Iris pigment epithelial cell (primary cell): ENCODE measurements around the gene SLCO4A1.

Experiments
- DNase-seq: peaks from one replicate; pipeline ENCODE4 v3.0.0-alpha.2; 2011; ENCODE audit warnings: low read depth

The SLCO4A1 gene

GRCh38 chr20:62638679-62639406 is 3.5 kb upstream of the SLCO4A1 start:
- no peak for DNase-seq

- no peak for DNase-seq
Observed at GRCh38 chr20:62639765-62640164, 2.5 kb upstream of the SLCO4A1 start.

- no peak for DNase-seq
Observed at GRCh38 chr20:62640870-62641269, 1.4 kb upstream of the SLCO4A1 start.

- no peak for DNase-seq
Observed at GRCh38 chr20:62641321-62642050, 817 bp upstream of the SLCO4A1 start.

GRCh38 chr20:62642666-62643520 is 590 bp downstream of the SLCO4A1 start:
- peak; percentile 54 for DNase-seq

GRCh38 chr20:62643521-62644043 is 1.3 kb downstream of the SLCO4A1 start:
- no peak for DNase-seq

GRCh38 chr20:62644044-62644795 is 1.9 kb downstream of the SLCO4A1 start:
- DNase-seq, result no peak

- no peak for DNase-seq
Observed at GRCh38 chr20:62644802-62645496, 2.6 kb downstream of the SLCO4A1 start.

GRCh38 chr20:62645613-62646012 is 3.3 kb downstream of the SLCO4A1 start:
- DNase-seq, result no peak

GRCh38 chr20:62646851-62647520 is 4.7 kb downstream of the SLCO4A1 start:
- DNase-seq, result no peak

GRCh38 chr20:62647521-62648317 is 5.4 kb downstream of the SLCO4A1 start:
- DNase-seq, result no peak

- DNase-seq, result no peak
Observed at GRCh38 chr20:62648318-62648995, 6.2 kb downstream of the SLCO4A1 start.

- DNase-seq, result no peak
Observed at GRCh38 chr20:62649140-62649539, 6.8 kb downstream of the SLCO4A1 start.

GRCh38 chr20:62650551-62651284 is 8.4 kb downstream of the SLCO4A1 start:
- DNase-seq, result no peak

- DNase-seq, result no peak
Observed at GRCh38 chr20:62651285-62652021, 9.2 kb downstream of the SLCO4A1 start.

- DNase-seq, result peak; percentile 99
Observed at GRCh38 chr20:62652041-62652893, 10.0 kb downstream of the SLCO4A1 start.

- no peak for DNase-seq
Observed at GRCh38 chr20:62652894-62653305, 10.6 kb downstream of the SLCO4A1 start.
